Measurements from ENCODE around the gene SEMA6C.
A peak's percentile ranks its signal among the peaks of the same experiment; 100 is the strongest.
"Not testable (repeated sequence)": the region's sequence is repeated elsewhere in the genome, so short reads cannot be mapped to it uniquely, and the experiment has no call there.

The SEMA6C gene

GRCh38 chr1:151146412-151147131 lies at the start of gene SEMA6C:
Gene SEMA6C, minus strand, starts transcription at chr1:151146631. Its CDS starts 4,010 bp downstream, at chr1:151142621.
- DNase-seq (ENCODE audit: low read depth): peak; percentile 82

- not testable (repeated sequence) for DNase-seq (ENCODE audit: low read depth)
These were observed 48.6 kb upstream of the SEMA6C start for GRCh38 chr1:151194894-151195594.

GRCh38 chr1:151193856-151194255 lies 47.4 kb upstream of the SEMA6C start:
- no peak for DNase-seq (ENCODE audit: low read depth)

GRCh38 chr1:151193304-151193703 lies 46.9 kb upstream of the SEMA6C start:
- DNase-seq (ENCODE audit: low read depth): no peak

GRCh38 chr1:151192047-151192446 lies 45.6 kb upstream of the SEMA6C start:
- DNase-seq (ENCODE audit: low read depth): no peak

- DNase-seq (ENCODE audit: low read depth): peak; percentile 76
These were observed 43.4 kb upstream of the SEMA6C start, which contains the start of gene VPS72 for GRCh38 chr1:151189637-151190445. Gene VPS72, minus strand, starts transcription at chr1:151190197. Its CDS starts 76 bp downstream, at chr1:151190121.

GRCh38 chr1:151188667-151189066 lies 42.2 kb upstream of the SEMA6C start:
- DNase-seq (ENCODE audit: low read depth): not testable (repeated sequence)

- no peak for DNase-seq (ENCODE audit: low read depth)
These were observed 40.8 kb upstream of the SEMA6C start for GRCh38 chr1:151187205-151187604.

- DNase-seq (ENCODE audit: low read depth): no peak
These were observed 37.8 kb upstream of the SEMA6C start for GRCh38 chr1:151184211-151184610.

- DNase-seq (ENCODE audit: low read depth): no peak
These were observed 30.1 kb upstream of the SEMA6C start for GRCh38 chr1:151176514-151177045.

- DNase-seq (ENCODE audit: low read depth): no peak
These were observed 29.4 kb upstream of the SEMA6C start, which contains the start of gene TMOD4 for GRCh38 chr1:151175863-151176262. Gene TMOD4, minus strand, starts transcription at chr1:151175981. Its CDS starts 1,106 bp downstream, at chr1:151174875.

- no peak for DNase-seq (ENCODE audit: low read depth)
These were observed 28.8 kb upstream of the SEMA6C start for GRCh38 chr1:151175041-151175741.

- DNase-seq (ENCODE audit: low read depth): no peak
These were observed 24.8 kb upstream of the SEMA6C start for GRCh38 chr1:151171190-151171589.

GRCh38 chr1:151167116-151167515 lies 20.7 kb upstream of the SEMA6C start:
- no peak for DNase-seq (ENCODE audit: low read depth)

- DNase-seq (ENCODE audit: low read depth): no peak
These were observed 20.1 kb upstream of the SEMA6C start for GRCh38 chr1:151166505-151166956.

GRCh38 chr1:151165738-151166504 lies 19.5 kb upstream of the SEMA6C start, which contains the start of the genes LYSMD1 and SCNM1:
Gene LYSMD1, minus strand, starts transcription at chr1:151165902. Its CDS starts 644 bp downstream, at chr1:151165258.
Gene SCNM1, plus strand, starts transcription at chr1:151166144. Its CDS starts 9 bp downstream, at chr1:151166153.
- peak; percentile 91 for DNase-seq (ENCODE audit: low read depth)

GRCh38 chr1:151165281-151165737 lies 18.9 kb upstream of the SEMA6C start:
- DNase-seq (ENCODE audit: low read depth): no peak

- DNase-seq (ENCODE audit: low read depth): no peak
These were observed 18.4 kb upstream of the SEMA6C start for GRCh38 chr1:151164732-151165280.

- no peak for DNase-seq (ENCODE audit: low read depth)
These were observed 12.9 kb upstream of the SEMA6C start for GRCh38 chr1:151159373-151159772.

GRCh38 chr1:151158751-151159251 lies 12.4 kb upstream of the SEMA6C start:
- no peak for DNase-seq (ENCODE audit: low read depth)

Data from activated T-helper 1 cell treated with Interleukin-2 at 50 U/mL for 16 hours (primary cell).